ENCODE results near the gene TRAK2. TPM values are rescaled to one million over a fixed set of nuclear protein-coding genes. Genes with fewer than 3 reads are reported as not detected.

TRAK2 gene
- total and polyA plus RNA-seq, 4 donors, result 23.9 to 57.9 (median 32.9) TPM

GRCh38 chr2:201342923-201343322 is 108.3 kb downstream of the TRAK2 start:
- Histone ChIP-seq H3K36me3 (ENCODE audit: control insufficient read depth, insufficient read depth, low read length) (peaks cover 7% of the 10 kb centered on the region), H3K9me3 (ENCODE audit: control insufficient read depth, insufficient read depth, low read length) (peaks cover 1% of the 10 kb centered on the region), H3K27ac (ENCODE audit: low read depth, low read length) (no peak overlapping the region), H3K4me1 (ENCODE audit: control insufficient read depth, insufficient read depth, low read length) (no peaks in the 10 kb centered on the region), H3K4me3 (ENCODE audit: low read depth, low read length) (no peak overlapping the region), H3K27me3 (ENCODE audit: control insufficient read depth, insufficient read depth, low read length) (no peaks in the 10 kb centered on the region)
- 76% methylated on average over 2 of the region's 2 CpGs for WGBS (ENCODE audit: insufficient coverage)
- DNase-seq (ENCODE audit: low read depth in 4 of 6, low spot score in 6 of 6), result no peak

- Histone ChIP-seq H3K4me3 (ENCODE audit: low read depth, low read length) (no peak overlapping the region), H3K27ac (ENCODE audit: low read depth, low read length) (no peak overlapping the region), H3K27me3 (ENCODE audit: control insufficient read depth, insufficient read depth, low read length) (no peaks in the 10 kb centered on the region), H3K36me3 (ENCODE audit: control insufficient read depth, insufficient read depth, low read length) (no peaks in the 10 kb centered on the region), H3K9me3 (ENCODE audit: control insufficient read depth, insufficient read depth, low read length) (peaks cover 2% of the 10 kb centered on the region), H3K4me1 (ENCODE audit: control insufficient read depth, insufficient read depth, low read length) (no peaks in the 10 kb centered on the region)
- DNase-seq (ENCODE audit: low read depth in 4 of 6, low spot score in 6 of 6), result no peak
- WGBS (ENCODE audit: insufficient coverage), result no CpG with 5 or more reads among the region's 1 CpG
Measured at GRCh38 chr2:201329409-201329808, 121.8 kb downstream of the TRAK2 start.

GRCh38 chr2:201327678-201328077 is 123.6 kb downstream of the TRAK2 start:
- peaks cover 2% of the 10 kb centered on the region for H3K9me3 ChIP-seq (ENCODE audit: control insufficient read depth, insufficient read depth, low read length)
- 80% methylated on average over 1 of the region's 3 CpGs for WGBS (ENCODE audit: insufficient coverage)
- no peaks in the 10 kb centered on the region for H3K36me3 ChIP-seq (ENCODE audit: control insufficient read depth, insufficient read depth, low read length)
- H3K27me3 ChIP-seq (ENCODE audit: control insufficient read depth, insufficient read depth, low read length), result no peaks in the 10 kb centered on the region
- no peaks in the 10 kb centered on the region for H3K4me1 ChIP-seq (ENCODE audit: control insufficient read depth, insufficient read depth, low read length)
- H3K4me3 ChIP-seq (ENCODE audit: low read depth, low read length), result no peak overlapping the region
- DNase-seq (ENCODE audit: low read depth in 4 of 6, low spot score in 6 of 6), result no peak
- H3K27ac ChIP-seq (ENCODE audit: low read depth, low read length), result no peak overlapping the region

Small RNA genes lying within 50 kb of the gene (small RNA-seq; reads per million reads assigned to genes)
- not detected for gene RF00019 (ENCODE audit: low replicate concordance)

Other genes starting within 250 kb of the TRAK2 start
- gene CASP8, start 190.9 kb downstream of the TRAK2 start, total RNA-seq, result 10 to 100 TPM; 11.1 to 17.1 TPM
- 1 to 10 TPM; 5.1 to 6.9 TPM for gene CASP8, start 190.9 kb downstream of the TRAK2 start, polyA plus RNA-seq (ENCODE audit: insufficient read length in 2 of 2)
- gene FLACC1, start 94.1 kb downstream of the TRAK2 start, total RNA-seq, result 1 to 10 TPM; 5.0 to 7.1 TPM
- 1 to 10 TPM; 4.3 to 5.0 TPM for gene FLACC1, start 94.1 kb downstream of the TRAK2 start, polyA plus RNA-seq (ENCODE audit: insufficient read length in 2 of 2)
- 100 to 1,000 TPM in 1 of 2 donors, 10 to 100 TPM in 1; 48.3 to 108 TPM for gene STRADB, start 282 bp upstream of the TRAK2 start, total RNA-seq
- gene STRADB, start 282 bp upstream of the TRAK2 start, polyA plus RNA-seq (ENCODE audit: insufficient read length in 2 of 2), result 10 to 100 TPM; 77.6 to 78.4 TPM
- gene TMEM237, start 192.0 kb upstream of the TRAK2 start, total RNA-seq, result 10 to 100 TPM; 45.3 to 55.4 TPM
- gene TMEM237, start 192.0 kb upstream of the TRAK2 start, polyA plus RNA-seq (ENCODE audit: insufficient read length in 2 of 2), result 10 to 100 TPM; 44.9 to 47.2 TPM
- under 1 TPM; 0.22 to 0.89 TPM for gene MPP4, start 247.2 kb upstream of the TRAK2 start, total RNA-seq
- under 1 TPM; 0.22 to 0.33 TPM for gene MPP4, start 247.2 kb upstream of the TRAK2 start, polyA plus RNA-seq (ENCODE audit: insufficient read length in 2 of 2)